Activated T-cell treated with anti-CD3 and anti-CD28 coated beads for 1 hour (primary cell): ENCODE data around the gene UBE2U.

Experiments
- DNase-seq: peaks from one replicate; pipeline ENCODE4 v3.0.0-alpha.2; 2020; ENCODE audit warnings: low read depth

UBE2U gene

DNA sequence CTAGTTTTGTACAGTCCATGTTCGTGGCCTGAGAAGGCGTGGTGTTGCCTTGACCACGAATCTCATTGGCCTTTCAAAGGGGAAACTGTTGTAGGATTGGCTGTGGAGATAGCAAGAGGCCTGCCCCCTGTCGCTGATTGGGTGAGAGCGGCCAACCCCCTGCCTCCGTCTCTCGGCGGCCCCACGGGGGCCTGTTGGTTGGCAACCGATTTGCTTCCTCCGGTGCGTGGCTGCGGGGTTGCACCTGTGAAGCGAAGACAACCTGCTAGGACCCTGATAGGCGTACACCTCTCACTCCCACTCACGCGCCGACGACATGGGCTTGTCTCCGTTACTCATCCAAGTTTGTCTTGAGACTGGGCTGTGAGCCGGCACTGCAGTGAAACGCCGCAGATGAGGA is at the start of gene UBE2U:
Gene UBE2U, plus strand, starts transcription at position 204 of the 400 bp plus-strand sequence. CDS start 428 bp downstream, outside the sequence.
- no peak for DNase-seq

GRCh38 chr1:64155278-64155677 is 48.1 kb upstream of the UBE2U start:
- no peak for DNase-seq

GRCh38 chr1:64161357-64161941 is 42.0 kb upstream of the UBE2U start:
- no peak for DNase-seq

DNA sequence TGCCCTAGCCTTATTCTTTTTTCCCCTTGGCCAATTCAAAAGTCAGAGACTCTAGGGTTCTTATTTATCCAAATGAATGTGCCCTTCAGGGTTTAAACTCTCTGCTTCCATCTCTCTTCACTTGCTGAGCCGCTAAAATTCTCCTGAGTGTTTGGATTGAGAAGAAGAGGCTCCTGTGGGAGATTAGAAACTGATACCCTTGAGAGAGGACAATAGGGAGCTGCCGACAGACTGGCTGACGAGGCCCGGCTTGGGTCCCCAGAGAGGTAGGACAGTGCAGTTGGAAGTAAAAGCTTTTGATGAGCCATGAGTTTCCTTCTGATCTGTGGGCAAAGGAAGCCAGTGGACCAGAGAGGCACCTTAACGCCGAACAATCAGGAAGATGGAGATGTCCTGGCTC is 41.3 kb upstream of the UBE2U start:
- DNase-seq, result no peak

DNA sequence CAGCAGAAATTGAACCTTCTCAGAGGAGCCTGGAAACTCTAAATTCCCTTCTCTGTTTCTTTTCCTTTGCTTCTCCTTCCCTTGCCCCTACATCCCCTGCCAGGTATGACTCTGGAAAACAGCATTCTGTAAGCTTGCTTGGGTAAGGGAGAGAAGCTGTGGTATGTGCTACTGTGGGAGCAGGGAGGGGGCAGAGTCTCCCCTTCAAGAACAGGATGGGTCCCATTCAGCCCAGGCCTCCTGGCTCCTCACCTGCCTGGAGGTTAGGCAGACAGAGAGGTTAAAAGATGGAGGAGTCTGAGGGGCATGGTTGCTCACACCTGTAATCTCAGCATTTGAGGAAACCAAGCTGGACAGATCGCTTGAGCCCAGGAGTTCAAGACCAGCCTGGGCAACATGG is 40.6 kb upstream of the UBE2U start:
- no peak for DNase-seq

GRCh38 chr1:64163431-64163830 is 40.0 kb upstream of the UBE2U start:
- no peak for DNase-seq

- DNase-seq, result no peak
These were observed 39.5 kb upstream of the UBE2U start for GRCh38 chr1:64163970-64164369.

DNA sequence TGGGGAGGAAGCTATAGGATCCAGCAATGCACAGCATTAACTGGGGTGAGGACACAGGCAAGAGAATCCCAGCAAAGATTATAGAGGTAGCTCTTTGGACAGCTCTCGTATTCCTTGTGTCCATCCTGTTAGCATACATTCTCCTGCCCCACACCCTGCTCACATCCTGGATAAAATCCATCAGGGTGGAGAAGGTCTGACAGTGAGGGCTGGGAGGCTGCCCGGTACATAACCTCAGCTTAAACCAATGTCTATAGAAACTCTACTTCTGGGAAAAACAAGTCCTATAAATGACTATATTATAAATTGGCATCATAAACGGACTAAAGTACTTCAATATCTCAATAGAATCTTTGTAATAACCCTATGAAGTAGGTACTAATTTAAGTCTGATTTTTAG is 36.8 kb upstream of the UBE2U start:
- no peak for DNase-seq

GRCh38 chr1:64167176-64167575 is 36.2 kb upstream of the UBE2U start:
- no peak for DNase-seq

DNA sequence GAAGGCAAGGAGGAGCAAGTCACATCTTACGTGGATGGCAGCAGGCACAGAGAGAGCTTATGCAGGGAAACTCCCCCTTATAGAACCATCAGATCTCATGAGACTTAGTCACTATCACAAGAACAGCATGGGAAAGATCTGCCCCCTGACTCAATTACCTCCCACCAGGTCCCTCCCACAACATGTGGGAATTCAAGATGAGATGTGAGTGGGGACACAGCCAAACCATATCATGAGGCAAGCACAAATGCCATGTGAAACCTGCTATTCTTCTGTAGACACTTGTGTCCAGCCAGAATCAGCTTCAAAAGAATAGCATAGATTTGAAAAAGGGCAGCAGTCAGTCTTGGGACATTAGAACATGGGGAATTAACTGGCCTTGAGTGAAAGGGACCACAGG is 32.2 kb upstream of the UBE2U start:
- no peak for DNase-seq

- DNase-seq, result no peak
These were observed 31.6 kb upstream of the UBE2U start for GRCh38 chr1:64171797-64172281.

DNA sequence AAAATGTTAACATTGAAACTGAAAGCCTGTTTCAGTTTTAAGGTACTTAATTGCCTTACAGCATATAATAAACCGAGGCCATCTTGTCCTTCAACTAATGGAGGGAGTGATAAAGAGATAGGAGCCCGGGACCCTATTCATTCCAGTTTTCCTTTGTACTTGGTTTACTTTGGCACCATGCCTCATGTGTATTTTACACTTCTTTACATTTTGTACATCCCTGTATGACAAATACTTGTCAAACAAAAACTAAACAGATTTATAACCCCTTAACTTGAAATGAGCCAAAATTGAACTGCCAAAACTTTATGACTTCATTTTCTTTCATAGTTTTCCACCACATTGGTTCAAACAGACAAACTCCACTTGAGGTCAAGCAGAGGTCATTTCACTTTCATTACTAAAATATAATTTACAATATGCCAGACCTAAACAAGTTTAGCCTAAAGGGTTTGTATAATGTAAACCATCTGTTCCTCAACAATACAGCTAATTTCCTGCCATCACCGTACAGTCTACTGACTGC is 30.9 kb upstream of the UBE2U start:
- DNase-seq, result no peak

- no peak for DNase-seq
These were observed 30.0 kb upstream of the UBE2U start for GRCh38 chr1:64173336-64173940.

GRCh38 chr1:64175639-64176038 is 27.8 kb upstream of the UBE2U start:
- no peak for DNase-seq

GRCh38 chr1:64176659-64177058 is 26.8 kb upstream of the UBE2U start:
- no peak for DNase-seq

DNA sequence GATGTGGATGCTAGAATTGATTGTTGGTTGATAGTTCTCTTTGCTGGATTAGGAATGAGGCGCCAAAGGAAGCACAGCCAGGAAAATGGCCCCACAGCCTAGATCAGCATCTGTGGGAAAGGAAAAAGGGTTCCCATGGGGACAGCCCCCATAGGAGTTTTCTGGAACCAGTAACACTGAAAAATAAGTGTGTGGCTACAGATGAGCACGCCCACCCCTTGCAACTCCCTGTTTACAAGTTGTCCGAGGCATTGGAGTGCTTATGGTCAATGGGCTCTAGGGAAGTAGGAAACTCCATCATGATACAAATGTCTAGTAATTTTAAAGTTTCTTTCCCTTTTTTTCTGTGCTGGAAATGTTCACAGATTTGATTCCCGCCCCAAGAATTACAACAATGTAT is 23.8 kb upstream of the UBE2U start:
- DNase-seq, result no peak

GRCh38 chr1:64182207-64182606 is 21.2 kb upstream of the UBE2U start:
- no peak for DNase-seq

DNA sequence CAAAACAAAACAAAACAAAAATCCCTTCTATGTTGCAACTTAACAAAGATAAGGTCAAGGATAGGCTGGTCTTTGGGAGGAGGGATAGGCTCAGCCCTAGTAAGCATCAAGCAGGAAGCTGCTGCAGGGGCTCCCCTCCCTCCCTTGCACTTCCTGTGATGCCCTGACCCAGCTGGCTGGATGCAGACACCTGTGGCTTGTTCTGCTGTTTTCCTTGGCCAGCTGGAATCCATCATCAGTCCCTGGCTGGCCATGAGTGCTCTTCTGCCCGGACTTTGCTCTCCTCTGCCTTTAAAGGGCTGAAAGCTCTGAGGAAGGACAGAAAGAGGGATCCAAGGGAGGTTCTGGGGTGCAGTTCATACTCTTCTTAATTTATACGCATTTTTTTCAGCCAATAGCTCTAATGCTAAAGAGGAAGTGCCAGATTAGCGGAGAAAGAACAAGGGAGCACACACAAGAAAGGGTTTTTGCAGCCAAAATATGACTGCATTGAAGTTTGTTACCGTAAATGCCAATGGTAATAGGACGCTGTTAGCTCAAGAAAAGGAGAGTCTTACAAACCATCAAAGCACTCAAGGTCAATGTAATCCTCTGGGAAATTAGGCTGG is 19.9 kb upstream of the UBE2U start:
- DNase-seq, result no peak

- DNase-seq, result no peak
These were observed 19.4 kb upstream of the UBE2U start for GRCh38 chr1:64184003-64184440.

GRCh38 chr1:64186138-64186897 is 17.1 kb upstream of the UBE2U start:
- no peak for DNase-seq

GRCh38 chr1:64186898-64187280 is 16.5 kb upstream of the UBE2U start:
- no peak for DNase-seq

DNA sequence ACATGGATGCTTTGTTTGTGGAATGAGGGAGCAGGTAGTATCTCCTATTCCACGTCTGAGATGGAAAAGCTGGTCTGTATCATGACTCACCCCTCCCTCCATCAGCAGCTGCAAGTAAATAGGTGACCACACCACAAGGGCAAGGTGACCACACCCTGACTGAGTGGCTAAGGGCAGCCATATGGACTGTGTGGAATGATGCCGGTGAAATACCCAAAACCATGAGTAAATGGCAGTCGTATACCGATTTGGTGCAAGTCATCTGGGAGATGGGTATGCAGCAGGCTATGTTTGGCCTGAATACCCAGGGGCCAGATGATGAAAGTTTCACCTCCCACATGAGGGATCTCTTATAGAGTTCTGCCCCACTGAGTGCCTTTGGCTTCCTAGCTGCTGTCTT is 15.8 kb upstream of the UBE2U start:
- DNase-seq, result no peak

DNA sequence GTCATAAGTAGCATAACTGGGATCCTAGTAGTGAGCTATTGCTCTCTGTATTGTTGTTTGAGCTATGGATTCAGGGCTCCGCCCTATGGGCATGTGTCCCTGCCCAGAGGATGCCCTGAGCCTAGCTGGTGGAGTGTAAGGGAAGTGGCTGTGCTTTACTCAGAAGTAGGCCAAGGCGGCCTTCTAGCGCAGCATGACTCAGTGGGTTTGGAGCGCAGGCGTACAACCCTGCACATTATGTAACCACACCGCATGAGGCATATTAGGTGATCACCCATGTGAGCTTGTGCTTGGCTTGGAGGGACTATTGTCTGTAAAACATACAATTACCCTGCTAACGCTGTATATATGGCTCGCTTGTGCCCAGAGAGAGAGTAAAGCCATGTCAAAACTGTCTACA is 11.1 kb upstream of the UBE2U start:
- no peak for DNase-seq
